ENCODE measurements around the gene VANGL1.

GRCh38 chr1:115658646-115659045, 16.9 kb downstream of the VANGL1 start:
- TF ChIP-seq CTCF (IDR thresholded peaks at IDR 0.05) (no peak), POLR2AphosphoS5 (IDR thresholded peaks at IDR 0.05; ENCODE audit: low read depth, low read length) (no peak), SIN3A (IDR thresholded peaks at IDR 0.05; ENCODE audit: borderline replicate concordance, insufficient read depth, low read depth, low read length) (no peak), REST (IDR thresholded peaks at IDR 0.05; ENCODE audit: insufficient read depth in 1 of 2, low read depth in 2 of 2, low read length in 1 of 2) (no peak)
